Smooth muscle cell (in vitro differentiated cells): Measurements from ENCODE around the gene GP9. TPM values are rescaled to one million over a fixed set of nuclear protein-coding genes. Genes with fewer than 3 reads are reported as not detected.
"Not testable (repeated sequence)": the region's sequence is repeated elsewhere in the genome, so short reads cannot be mapped to it uniquely, and the experiment has no call there.

Source experiments
- DNase-seq: peaks from one replicate; lab custom pipeline; 2025; ENCODE audit not compliant: unreplicated experiment; lab: John Stamatoyannopoulos, UW
- H2AFZ ChIP-seq: fragments of 200-600 bp; sonication (generic); 2 replicates; pipeline ENCODE4 v1.6.0; 2016; ENCODE audit warnings: antibody characterized with exemption, low read depth, mild to moderate bottlenecking
- H3F3A ChIP-seq: fragments of 200-600 bp; sonication (generic); 2 replicates; pipeline ENCODE4 v1.6.0; 2017; ENCODE audit warnings: antibody characterized with exemption, low read depth
- H3K27ac ChIP-seq: fragments of 200-600 bp; sonication (generic); 2 replicates; pipeline ENCODE4 v1.5.1; 2016; ENCODE audit warnings: low read depth, mild to moderate bottlenecking
- H3K27me3 ChIP-seq: fragments of 200-600 bp; sonication (generic); 2 replicates; pipeline ENCODE4 v1.6.1; 2016; ENCODE audit warnings: low read depth, mild to moderate bottlenecking
- H3K36me3 ChIP-seq: fragments of 200-600 bp; sonication (generic); 2 replicates; pipeline ENCODE4 v1.5.1; 2016; ENCODE audit warnings: low read depth
- H3K4me1 ChIP-seq: fragments of 200-600 bp; sonication (generic); 2 replicates; pipeline ENCODE4 v1.5.1; 2016; ENCODE audit warnings: low read depth
- H3K4me2 ChIP-seq: fragments of 200-600 bp; sonication (generic); 2 replicates; pipeline ENCODE4 v1.6.0; 2016; ENCODE audit warnings: mild to moderate bottlenecking
- H3K4me3 ChIP-seq: fragments of 200-600 bp; sonication (generic); 2 replicates; pipeline ENCODE4 v1.5.1; 2016; ENCODE audit warnings: mild to moderate bottlenecking
- H3K79me2 ChIP-seq: fragments of 200-600 bp; sonication (generic); 2 replicates; pipeline ENCODE4 v1.6.0; 2016; ENCODE audit warnings: low read depth, mild to moderate bottlenecking
- H3K9ac ChIP-seq: fragments of 200-600 bp; sonication (generic); 2 replicates; pipeline ENCODE4 v1.6.0; 2016; ENCODE audit warnings: low read depth
- H3K9me3 ChIP-seq: fragments of 200-600 bp; sonication (generic); replicated peaks from 2 replicates; pipeline ENCODE4 v1.5.1; 2016; ENCODE audit warnings: low read depth
- H4K20me1 ChIP-seq: fragments of 200-600 bp; sonication (generic); 2 replicates; pipeline ENCODE4 v1.6.0; 2016; ENCODE audit warnings: low read depth
- WGBS: methylation state at CpG from one replicate; pipeline ENCODE4 v1.1.7; 2016; ENCODE audit warnings: low lambda C conversion rate; 5-methylcytosine and 5-hydroxymethylcytosine counted together
- polyA plus RNA-seq: library from polyadenylated mRNA; unstranded; fragments of >200 nt; fragmentation: Nextera tagmentation; extraction: Ambion mirVana; gene quantifications from 2 replicates; pipeline ENCODE4 v1.2.1, GENCODE V29; 2016
- total RNA-seq: library from RNA; depleted of rRNA; stranded (reverse); fragments of >200 nt; gene quantifications from 2 replicates; pipeline ENCODE4 v1.2.3, GENCODE V29; 2014
- TF ChIP-seq, protein P1 (sequence below): fragments of 200-600 bp; sonication (generic); IDR thresholded peaks from 2 replicates; pipeline ENCODE4 v1.5.1; 2017; ENCODE audit warnings: borderline replicate concordance, mild to moderate bottlenecking, antibody characterized with exemption; ENCODE audit not compliant: insufficient read depth, poor library complexity, severe bottlenecking

Gene GP9
- total and polyA plus RNA-seq, 2 experiments from 2014 or later = not detected

DNA sequence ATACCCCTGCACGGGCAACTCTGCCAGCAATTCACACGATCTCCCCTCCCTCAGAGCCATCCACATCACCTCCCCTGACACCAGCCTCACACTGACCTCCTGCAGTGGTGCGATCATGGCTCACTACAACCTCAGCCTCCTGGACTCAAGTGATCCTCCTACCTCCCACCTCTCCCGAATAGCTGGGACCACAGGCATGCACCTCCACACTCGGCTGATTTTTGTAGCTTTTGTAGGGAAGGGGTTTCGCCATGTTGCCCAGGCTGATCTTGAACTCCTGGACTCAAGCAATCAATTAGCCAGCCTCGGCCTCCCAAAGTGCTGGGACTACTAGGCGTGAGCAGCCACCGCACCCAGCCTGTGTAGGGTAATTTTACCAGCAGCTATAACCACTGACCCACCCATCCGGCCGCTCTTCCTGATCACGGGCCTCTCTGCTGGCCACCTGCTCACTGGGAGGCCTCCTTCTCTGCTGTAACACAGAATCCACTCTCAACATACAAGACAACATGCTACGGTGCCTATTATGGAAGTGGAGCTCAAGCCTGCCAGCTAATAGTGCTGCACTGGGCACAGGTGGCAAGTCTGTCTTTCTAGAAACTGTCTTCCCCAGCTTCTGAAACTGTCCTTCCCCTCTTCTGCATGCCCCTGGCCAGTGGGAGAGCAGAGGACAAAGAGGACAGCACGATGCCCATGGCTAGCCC, 4.6 kb downstream of the GP9 start:
- WGBS = 90% methylated on average over 14 of the region's 14 CpGs
- H3K27me3 ChIP-seq = no peaks in the 10 kb centered on the region
- H2AFZ ChIP-seq = no peak overlapping the region
- no peak overlapping the region for H3K4me3 ChIP-seq
- H3K9ac ChIP-seq = no peak overlapping the region
- DNase-seq = no peak
- TF ChIP-seq, protein P1, sequence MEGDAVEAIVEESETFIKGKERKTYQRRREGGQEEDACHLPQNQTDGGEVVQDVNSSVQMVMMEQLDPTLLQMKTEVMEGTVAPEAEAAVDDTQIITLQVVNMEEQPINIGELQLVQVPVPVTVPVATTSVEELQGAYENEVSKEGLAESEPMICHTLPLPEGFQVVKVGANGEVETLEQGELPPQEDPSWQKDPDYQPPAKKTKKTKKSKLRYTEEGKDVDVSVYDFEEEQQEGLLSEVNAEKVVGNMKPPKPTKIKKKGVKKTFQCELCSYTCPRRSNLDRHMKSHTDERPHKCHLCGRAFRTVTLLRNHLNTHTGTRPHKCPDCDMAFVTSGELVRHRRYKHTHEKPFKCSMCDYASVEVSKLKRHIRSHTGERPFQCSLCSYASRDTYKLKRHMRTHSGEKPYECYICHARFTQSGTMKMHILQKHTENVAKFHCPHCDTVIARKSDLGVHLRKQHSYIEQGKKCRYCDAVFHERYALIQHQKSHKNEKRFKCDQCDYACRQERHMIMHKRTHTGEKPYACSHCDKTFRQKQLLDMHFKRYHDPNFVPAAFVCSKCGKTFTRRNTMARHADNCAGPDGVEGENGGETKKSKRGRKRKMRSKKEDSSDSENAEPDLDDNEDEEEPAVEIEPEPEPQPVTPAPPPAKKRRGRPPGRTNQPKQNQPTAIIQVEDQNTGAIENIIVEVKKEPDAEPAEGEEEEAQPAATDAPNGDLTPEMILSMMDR = no peak
- no peak overlapping the region for H3K4me2 ChIP-seq
- H3K9me3 ChIP-seq = no peaks in the 10 kb centered on the region
- no peaks in the 10 kb centered on the region for H3K4me1 ChIP-seq
- H3F3A ChIP-seq = no peaks in the 10 kb centered on the region
- H3K79me2 ChIP-seq = no peaks in the 10 kb centered on the region
- H4K20me1 ChIP-seq = no peaks in the 10 kb centered on the region
- no peak overlapping the region for H3K27ac ChIP-seq
- H3K36me3 ChIP-seq = no peaks in the 10 kb centered on the region

DNA sequence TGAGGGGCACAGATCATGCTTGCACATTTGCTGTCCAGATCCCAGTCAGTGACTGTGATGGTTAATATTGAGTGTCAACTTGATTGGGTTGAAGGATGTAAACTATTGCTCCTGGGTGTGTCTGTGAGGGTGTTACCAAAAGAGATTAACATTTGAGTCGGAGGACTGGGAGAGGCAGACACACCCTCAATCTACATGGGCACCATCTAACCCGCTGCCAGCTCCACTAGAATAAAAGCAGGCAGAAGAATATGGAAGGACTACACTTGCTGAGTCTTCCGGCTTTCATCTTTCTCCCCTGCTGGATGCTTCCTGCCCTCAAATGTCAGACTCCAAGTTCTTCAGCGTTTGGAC, 5.1 kb downstream of the GP9 start:
- TF ChIP-seq, protein P1 = no peak
- 88% methylated on average over 4 of the region's 4 CpGs for WGBS

DNA sequence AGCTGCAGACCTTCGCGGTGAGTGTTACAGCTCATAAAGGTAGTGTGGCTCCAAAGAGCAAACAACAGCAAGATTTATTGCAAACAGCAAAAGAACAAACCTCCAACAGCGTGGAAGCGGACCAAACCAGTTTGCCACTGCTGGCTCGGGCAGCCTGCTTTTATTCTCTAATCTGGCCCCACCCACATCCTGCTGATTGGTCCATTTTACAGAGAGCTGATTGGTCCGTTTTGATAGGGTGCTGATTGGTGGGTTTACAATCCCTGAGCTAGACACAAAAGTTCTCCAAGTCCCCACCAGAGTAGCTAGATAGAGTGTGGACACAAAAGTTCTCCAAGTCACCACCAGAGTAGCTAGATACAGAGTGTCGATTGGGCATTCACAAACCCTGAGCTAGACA, 7.1 kb downstream of the GP9 start:
- not testable (repeated sequence) for H3K4me2 ChIP-seq

More for the DNA sequence above, 5.1 kb downstream of the GP9 start:
- H3K79me2 ChIP-seq = no peaks in the 10 kb centered on the region
- H3F3A ChIP-seq = no peaks in the 10 kb centered on the region
- no peak overlapping the region for H3K4me3 ChIP-seq
- no peaks in the 10 kb centered on the region for H3K4me1 ChIP-seq
- no peaks in the 10 kb centered on the region for H3K36me3 ChIP-seq
- H3K4me2 ChIP-seq = no peak overlapping the region
- no peak overlapping the region for H3K27ac ChIP-seq
- no peak overlapping the region for H3K9ac ChIP-seq
- no peaks in the 10 kb centered on the region for H3K9me3 ChIP-seq
- no peaks in the 10 kb centered on the region for H3K27me3 ChIP-seq
- H4K20me1 ChIP-seq = no peaks in the 10 kb centered on the region
- no peak overlapping the region for H2AFZ ChIP-seq
- DNase-seq = no peak

DNA sequence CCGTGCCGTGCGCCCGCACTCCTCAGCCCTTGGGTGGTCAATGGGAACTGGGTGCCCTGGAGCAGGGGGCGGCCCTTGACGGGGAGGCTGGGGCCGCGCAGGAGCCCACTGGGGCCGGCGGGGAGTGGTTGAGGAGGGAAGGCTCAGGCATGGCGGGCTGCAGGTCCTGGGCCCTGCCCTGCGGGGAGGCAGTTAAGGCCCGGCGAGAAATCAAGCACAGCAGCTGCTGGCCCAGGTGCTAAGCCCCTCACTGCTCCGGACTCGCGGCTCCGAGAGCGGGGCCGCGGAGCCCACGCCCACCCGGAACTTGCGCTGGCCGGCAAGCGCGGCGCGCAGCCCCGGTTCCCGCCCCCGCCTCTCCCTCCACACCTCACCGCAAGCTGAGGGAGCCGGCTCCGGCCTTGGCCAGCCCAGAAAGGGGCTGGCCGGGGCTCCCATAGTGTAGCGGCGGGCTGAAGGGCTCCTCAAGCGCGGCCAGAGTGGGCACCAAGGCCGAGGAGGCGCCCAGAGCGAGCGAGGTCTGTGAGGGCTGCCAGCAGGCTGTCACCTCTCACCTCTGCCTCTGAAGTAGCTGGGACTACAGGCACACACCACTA, 7.8 kb downstream of the GP9 start:
- Histone ChIP-seq H2AFZ (no peak overlapping the region), H3K4me1 (no peaks in the 10 kb centered on the region), H3F3A (no peaks in the 10 kb centered on the region), H3K79me2 (no peaks in the 10 kb centered on the region), H3K9me3 (no peaks in the 10 kb centered on the region), H4K20me1 (no peaks in the 10 kb centered on the region), H3K27ac (no peak overlapping the region), H3K36me3 (no peaks in the 10 kb centered on the region), H3K4me2 (no peak overlapping the region), H3K4me3 (no peak overlapping the region), H3K9ac (no peak overlapping the region), H3K27me3 (no peaks in the 10 kb centered on the region)
- WGBS = 83% methylated on average over 33 of the region's 44 CpGs
- TF ChIP-seq, protein P1 = no peak
- no peak for DNase-seq

More for the DNA sequence above, 7.1 kb downstream of the GP9 start:
- not testable (repeated sequence) for H2AFZ ChIP-seq, H3K4me1 ChIP-seq, H3K36me3 ChIP-seq, H3K9ac ChIP-seq, H3K27ac ChIP-seq, H3K4me3 ChIP-seq, DNase-seq, H3K79me2 ChIP-seq, H3K9me3 ChIP-seq, H3K27me3 ChIP-seq, H3F3A ChIP-seq, H4K20me1 ChIP-seq
- 89% methylated on average over 7 of the region's 7 CpGs for WGBS

DNA sequence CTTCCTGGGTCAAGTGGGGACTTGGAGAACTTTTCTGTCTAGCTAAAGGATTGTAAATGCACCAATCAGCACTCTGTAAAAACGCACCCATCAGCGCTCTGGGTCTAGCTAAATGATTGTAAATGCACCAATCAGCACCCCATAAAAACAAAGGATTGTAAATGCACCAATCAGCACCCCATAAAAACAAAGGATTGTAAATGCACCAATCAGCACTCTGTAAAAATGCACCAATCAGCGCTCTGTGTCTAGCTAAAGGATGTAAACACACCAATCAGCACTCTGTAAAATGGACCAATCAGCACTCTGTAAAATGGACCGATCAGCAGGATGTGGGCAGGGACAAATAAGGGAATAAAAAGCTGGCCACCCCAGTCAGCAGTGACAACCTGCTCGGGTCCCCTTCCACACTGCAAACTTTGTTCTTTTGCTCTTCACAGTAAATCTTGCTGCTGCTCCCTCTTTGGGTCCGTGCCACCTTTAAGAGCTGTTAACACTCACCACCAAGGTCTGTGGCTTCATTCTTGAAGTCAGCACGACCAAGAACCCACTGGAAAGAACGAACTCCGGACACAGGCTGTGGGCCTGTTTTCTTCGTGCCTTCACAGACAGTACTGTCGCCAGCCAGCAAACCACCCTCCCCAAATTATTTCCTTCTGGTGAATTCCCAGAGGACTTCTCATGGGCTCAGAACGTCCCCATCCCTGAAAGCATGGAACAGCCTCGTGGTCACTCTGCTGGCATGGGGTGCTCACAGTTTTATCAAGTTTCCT, 8.9 kb downstream of the GP9 start:
- not testable (repeated sequence) for H4K20me1 ChIP-seq, H3K4me1 ChIP-seq
- WGBS = 88% methylated on average over 13 of the region's 13 CpGs

More for the DNA sequence above, 8.9 kb downstream of the GP9 start:
- H3F3A ChIP-seq, H3K27ac ChIP-seq, DNase-seq, H2AFZ ChIP-seq, H3K9me3 ChIP-seq, H3K36me3 ChIP-seq, H3K27me3 ChIP-seq, H3K79me2 ChIP-seq, H3K9ac ChIP-seq, H3K4me2 ChIP-seq, H3K4me3 ChIP-seq: not testable (repeated sequence)
